ENCODE data around the gene CLIC6.

DNA sequence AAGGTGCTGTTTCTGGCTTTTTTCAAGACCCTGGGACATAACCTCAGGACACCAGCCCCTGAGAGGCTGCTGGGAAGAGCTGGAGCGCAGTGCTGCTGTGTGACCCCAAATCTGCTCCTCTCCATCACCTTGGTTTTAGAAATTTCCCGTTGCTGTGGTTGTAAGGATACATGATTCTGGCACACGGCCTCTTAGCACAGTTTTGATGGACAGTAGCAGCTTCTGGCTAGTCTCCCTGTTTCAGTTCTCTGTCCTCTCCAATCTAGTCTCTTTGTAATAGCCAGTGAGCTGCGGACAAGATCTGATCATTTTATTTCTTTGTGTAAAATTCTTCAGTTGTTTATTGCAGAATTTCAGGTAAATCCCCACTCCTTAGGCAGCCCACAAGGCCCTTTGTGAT, 3.1 kb downstream of the CLIC6 start:
- TF ChIP-seq CTCF (IDR thresholded peaks at IDR 0.05 in 4 of 5, conservative IDR thresholded peaks at IDR 0.05 in 1 of 5): no peak
- no peak for TF ChIP-seq POLR2A (IDR thresholded peaks at IDR 0.05)

Data from gastrocnemius medialis (tissue), 4 donors.